Prostate gland (tissue), 2 donors: ENCODE data around the gene TBCA.

Experiments used
- CTCF ChIP-seq, 4 experiments: fragments of 200-600 bp in 2 of 4; fragments of 450-650 bp in 2 of 4; sonication (generic) in 2 of 4; IDR thresholded peaks; 1 replicate in 3 of 4; 2 replicates in 1 of 4; pipeline ENCODE4 v1.5.1; 2016 to 2019; ENCODE audit warnings: antibody characterized with exemption in 4 of 4, mild to moderate bottlenecking in 2 of 4, moderate library complexity in 2 of 4
- POLR2A ChIP-seq: fragments of 450-650 bp; IDR thresholded peaks from one replicate; pipeline ENCODE4 v1.6.1; 2016; ENCODE audit warnings: antibody characterized with exemption, mild to moderate bottlenecking
- POLR2AphosphoS5 ChIP-seq: sonication (generic); formaldehyde crosslinking; IDR thresholded peaks from one replicate; pipeline ENCODE4 v1.6.1; 2017; ENCODE audit warnings: antibody characterized with exemption

- no peak for TF ChIP-seq POLR2A
- TF ChIP-seq CTCF (IDR thresholded peaks at IDR 0.05) = no peak
- no peak for TF ChIP-seq POLR2AphosphoS5
Observed at GRCh38 chr5:77670526-77670925, 105.6 kb downstream of the TBCA start.
